Glutamatergic neuron (in vitro differentiated cells): ENCODE results near the gene NPAS2. TPM values are rescaled to one million over a fixed set of nuclear protein-coding genes. Genes with fewer than 3 reads are reported as not detected.

Experiments used
- DNase-seq: peaks from one replicate; pipeline ENCODE4 v3.0.0; 2022
- H3K27ac Mint-ChIP-seq: one replicate; pipeline ENCODE4 v1.8.0; 2020; ENCODE audit warnings: mild to moderate bottlenecking, mixed read lengths, inconsistent platforms; ENCODE audit not compliant: unreplicated experiment
- H3K27me3 Mint-ChIP-seq: one replicate; pipeline ENCODE4 v1.8.0; 2020; ENCODE audit warnings: mild to moderate bottlenecking, moderate library complexity, mixed read lengths, inconsistent platforms; ENCODE audit not compliant: unreplicated experiment
- H3K36me3 Mint-ChIP-seq: one replicate; pipeline ENCODE4 v1.8.0; 2020; ENCODE audit warnings: mild to moderate bottlenecking, mixed read lengths, inconsistent platforms; ENCODE audit not compliant: unreplicated experiment
- H3K4me1 Mint-ChIP-seq: one replicate; pipeline ENCODE4 v1.8.0; 2020; ENCODE audit warnings: mild to moderate bottlenecking, low read depth, mixed read lengths, inconsistent platforms; ENCODE audit not compliant: unreplicated experiment
- H3K4me3 Mint-ChIP-seq: one replicate; pipeline ENCODE4 v1.8.0; 2020; ENCODE audit warnings: mild to moderate bottlenecking, mixed read lengths, inconsistent platforms; ENCODE audit not compliant: unreplicated experiment
- H3K9me3 Mint-ChIP-seq: one replicate; pipeline ENCODE4 v1.8.0; 2020; ENCODE audit warnings: mild to moderate bottlenecking, moderate library complexity, mixed read lengths, inconsistent platforms; ENCODE audit not compliant: unreplicated experiment
- total RNA-seq: library from RNA; stranded (reverse); fragmentation: NEBNext Ultra II Directional; extraction: Animal tissue kit (Norgen Biotek cat#: 25700); gene quantifications from one replicate; pipeline ENCODE4 v1.2.1, GENCODE V29; 2021; ENCODE audit not compliant: unreplicated experiment
- TF ChIP-seq, protein P1 (sequence below): fragments of 200-600 bp; sonication (generic); IDR thresholded peaks from one replicate; pipeline ENCODE4 v1.5.0; 2021; ENCODE audit not compliant: partially characterized antibody, unreplicated experiment

Gene NPAS2
- total RNA-seq, 1 donor from 2014 or later = 0.54 TPM

- Mint-ChIP-seq H3K36me3 (peaks cover 13% of the 10 kb centered on the region), H3K9me3 (peaks cover 2% of the 10 kb centered on the region), H3K27ac (no peak overlapping the region), H3K4me3 (no peak overlapping the region), H3K4me1 (peaks cover under 1% of the 10 kb centered on the region), H3K27me3 (peaks cover 4% of the 10 kb centered on the region)
- TF ChIP-seq, protein P1, sequence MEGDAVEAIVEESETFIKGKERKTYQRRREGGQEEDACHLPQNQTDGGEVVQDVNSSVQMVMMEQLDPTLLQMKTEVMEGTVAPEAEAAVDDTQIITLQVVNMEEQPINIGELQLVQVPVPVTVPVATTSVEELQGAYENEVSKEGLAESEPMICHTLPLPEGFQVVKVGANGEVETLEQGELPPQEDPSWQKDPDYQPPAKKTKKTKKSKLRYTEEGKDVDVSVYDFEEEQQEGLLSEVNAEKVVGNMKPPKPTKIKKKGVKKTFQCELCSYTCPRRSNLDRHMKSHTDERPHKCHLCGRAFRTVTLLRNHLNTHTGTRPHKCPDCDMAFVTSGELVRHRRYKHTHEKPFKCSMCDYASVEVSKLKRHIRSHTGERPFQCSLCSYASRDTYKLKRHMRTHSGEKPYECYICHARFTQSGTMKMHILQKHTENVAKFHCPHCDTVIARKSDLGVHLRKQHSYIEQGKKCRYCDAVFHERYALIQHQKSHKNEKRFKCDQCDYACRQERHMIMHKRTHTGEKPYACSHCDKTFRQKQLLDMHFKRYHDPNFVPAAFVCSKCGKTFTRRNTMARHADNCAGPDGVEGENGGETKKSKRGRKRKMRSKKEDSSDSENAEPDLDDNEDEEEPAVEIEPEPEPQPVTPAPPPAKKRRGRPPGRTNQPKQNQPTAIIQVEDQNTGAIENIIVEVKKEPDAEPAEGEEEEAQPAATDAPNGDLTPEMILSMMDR = no peak
- DNase-seq = no peak
These were observed 51.0 kb downstream of the NPAS2 start for GRCh38 chr2:100870652-100871531.

- Mint-ChIP-seq H3K4me3 (no peak overlapping the region), H3K36me3 (no peaks in the 10 kb centered on the region), H3K4me1 (peaks cover 10% of the 10 kb centered on the region), H3K27ac (no peak overlapping the region), H3K9me3 (peaks cover 4% of the 10 kb centered on the region), H3K27me3 (peaks cover 3% of the 10 kb centered on the region)
- TF ChIP-seq, protein P1 = no peak
- no peak for DNase-seq
These were observed 55.7 kb downstream of the NPAS2 start for GRCh38 chr2:100875516-100876230.

- Mint-ChIP-seq H3K27ac (no peak overlapping the region), H3K4me1 (peaks cover 10% of the 10 kb centered on the region), H3K4me3 (no peak overlapping the region), H3K9me3 (peaks cover 4% of the 10 kb centered on the region), H3K36me3 (no peaks in the 10 kb centered on the region), H3K27me3 (no peaks in the 10 kb centered on the region)
- TF ChIP-seq, protein P1 = no peak
- no peak for DNase-seq
These were observed 56.4 kb downstream of the NPAS2 start for GRCh38 chr2:100876231-100876860.

- TF ChIP-seq, protein P1 = no peak
- Mint-ChIP-seq H3K4me1 (peaks cover 10% of the 10 kb centered on the region), H3K27ac (no peak overlapping the region), H3K36me3 (no peaks in the 10 kb centered on the region), H3K9me3 (peaks cover 4% of the 10 kb centered on the region), H3K4me3 (no peak overlapping the region), H3K27me3 (peaks cover under 1% of the 10 kb centered on the region)
- DNase-seq = no peak
These were observed 57.6 kb downstream of the NPAS2 start for GRCh38 chr2:100877555-100877954.
